Measurements from ENCODE around the gene MGME1. TPM values are rescaled to one million over a fixed set of nuclear protein-coding genes. Genes with fewer than 3 reads are reported as not detected.

MGME1 gene
- total RNA-seq, 1 experiment from 2014 or later, result 15.1 TPM

DNA sequence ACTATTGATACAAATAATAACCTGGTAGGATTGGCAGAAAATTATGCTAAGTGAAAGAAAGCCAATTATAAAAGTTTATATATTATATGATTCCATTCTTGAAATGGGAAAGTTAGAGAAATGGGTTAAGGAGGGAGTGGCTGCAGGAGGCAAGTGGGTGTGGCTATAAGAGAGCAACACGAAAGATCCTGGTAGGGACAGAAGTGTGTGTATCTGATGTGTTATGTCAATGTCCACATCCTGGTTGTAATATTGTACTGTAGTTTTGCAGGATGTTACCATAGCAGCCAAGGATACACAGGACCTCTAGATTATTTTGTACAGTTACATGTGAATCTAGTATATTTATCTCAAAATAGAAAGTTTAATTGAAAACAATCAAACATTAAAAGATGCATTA lies 47.0 kb upstream of the MGME1 start:
- POLR2A ChIA-PET (ENCODE audit: unreplicated experiment), result no interaction called here
- Histone ChIP-seq H3K4me2 (ENCODE audit: low read length) (no peak overlapping the region), H3K27ac (ENCODE audit: low read length) (no peak overlapping the region), H2AFZ (ENCODE audit: low read length) (no peak overlapping the region), H3K9ac (ENCODE audit: low read length) (no peak overlapping the region), H4K20me1 (ENCODE audit: low read length) (no peaks in the 10 kb centered on the region), H3K4me1 (ENCODE audit: insufficient read depth, low read length) (no peaks in the 10 kb centered on the region), H3K36me3 (ENCODE audit: low read depth, low read length) (no peaks in the 10 kb centered on the region), H3K27me3 (ENCODE audit: low read length) (no peaks in the 10 kb centered on the region), H3K79me2 (ENCODE audit: low read length) (no peaks in the 10 kb centered on the region), H3K4me3 (ENCODE audit: low read length) (no peak overlapping the region), H3F3A (ENCODE audit: low read length, unreplicated experiment) (no peaks in the 10 kb centered on the region), H3K9me3 (ENCODE audit: low read length) (no peaks in the 10 kb centered on the region), H3K9me2 (replicated peaks; ENCODE audit: low read length) (no peaks in the 10 kb centered on the region)
- intact Hi-C loops (cut with micrococcal nuclease), result no loop called here
- ATAC-seq (peak; percentile 38; the same call in 1 of the 2 replicates), DNase-seq (no peak)
- CTCF ChIA-PET, result no interaction called here
- TF ChIP-seq, protein P1, sequence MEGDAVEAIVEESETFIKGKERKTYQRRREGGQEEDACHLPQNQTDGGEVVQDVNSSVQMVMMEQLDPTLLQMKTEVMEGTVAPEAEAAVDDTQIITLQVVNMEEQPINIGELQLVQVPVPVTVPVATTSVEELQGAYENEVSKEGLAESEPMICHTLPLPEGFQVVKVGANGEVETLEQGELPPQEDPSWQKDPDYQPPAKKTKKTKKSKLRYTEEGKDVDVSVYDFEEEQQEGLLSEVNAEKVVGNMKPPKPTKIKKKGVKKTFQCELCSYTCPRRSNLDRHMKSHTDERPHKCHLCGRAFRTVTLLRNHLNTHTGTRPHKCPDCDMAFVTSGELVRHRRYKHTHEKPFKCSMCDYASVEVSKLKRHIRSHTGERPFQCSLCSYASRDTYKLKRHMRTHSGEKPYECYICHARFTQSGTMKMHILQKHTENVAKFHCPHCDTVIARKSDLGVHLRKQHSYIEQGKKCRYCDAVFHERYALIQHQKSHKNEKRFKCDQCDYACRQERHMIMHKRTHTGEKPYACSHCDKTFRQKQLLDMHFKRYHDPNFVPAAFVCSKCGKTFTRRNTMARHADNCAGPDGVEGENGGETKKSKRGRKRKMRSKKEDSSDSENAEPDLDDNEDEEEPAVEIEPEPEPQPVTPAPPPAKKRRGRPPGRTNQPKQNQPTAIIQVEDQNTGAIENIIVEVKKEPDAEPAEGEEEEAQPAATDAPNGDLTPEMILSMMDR (conservative IDR thresholded peaks at IDR 0.05; ENCODE audit: low read depth, low read length), result no peak
- TF ChIP-seq EZH2phosphoT487 (IDR thresholded peaks at IDR 0.05; ENCODE audit: borderline replicate concordance, low read length) (no peak), EZH2 (IDR thresholded peaks at IDR 0.05; ENCODE audit: low read length, unreplicated experiment) (no peak)
- no TSS peak for BruUV-seq (replicated peaks)

DNA sequence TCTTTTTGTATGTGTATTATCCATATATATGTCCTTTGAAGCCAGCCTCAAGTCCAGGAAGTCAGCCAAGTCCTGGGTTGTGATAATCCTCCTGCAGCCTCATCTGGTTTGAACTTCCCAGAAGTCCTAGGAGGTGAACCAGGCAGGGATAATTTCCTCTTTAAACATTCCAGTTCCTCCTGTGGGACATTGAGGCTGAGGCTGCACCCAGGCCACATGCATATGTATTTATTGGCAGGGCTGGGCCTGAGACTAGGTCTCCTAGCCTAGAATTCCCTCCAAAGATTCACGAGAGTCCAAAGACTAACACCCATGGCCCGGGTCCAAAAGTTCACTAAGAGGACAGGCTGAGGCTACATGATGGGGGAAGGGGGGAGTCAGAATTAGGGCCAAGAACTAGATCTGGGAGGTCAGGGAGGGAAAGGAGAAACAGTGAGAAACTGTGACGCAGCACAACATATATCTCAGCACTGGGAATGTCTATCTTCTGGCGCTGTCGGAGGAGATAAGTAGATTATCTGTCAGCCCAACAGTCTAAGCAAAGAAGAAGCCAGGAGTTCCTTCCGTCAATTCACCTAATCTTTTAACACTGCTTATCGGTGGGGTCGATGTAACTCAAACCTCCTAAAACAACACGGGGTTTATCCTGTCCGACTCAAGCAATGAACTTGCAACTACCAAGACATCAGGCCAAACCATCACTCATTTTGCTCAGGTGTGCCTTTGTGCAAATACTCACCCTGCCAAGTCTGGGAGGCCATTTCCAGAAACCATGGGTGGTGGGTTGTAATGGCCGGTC lies 43.5 kb upstream of the MGME1 start:
- Histone ChIP-seq H3K79me2 (ENCODE audit: low read length) (no peaks in the 10 kb centered on the region), H3K27me3 (ENCODE audit: low read length) (no peaks in the 10 kb centered on the region), H3K9me2 (replicated peaks; ENCODE audit: low read length) (no peaks in the 10 kb centered on the region), H2AFZ (ENCODE audit: low read length) (no peak overlapping the region), H3F3A (ENCODE audit: low read length, unreplicated experiment) (no peaks in the 10 kb centered on the region), H3K4me1 (ENCODE audit: insufficient read depth, low read length) (no peaks in the 10 kb centered on the region), H4K20me1 (ENCODE audit: low read length) (no peaks in the 10 kb centered on the region), H3K9me3 (ENCODE audit: low read length) (no peaks in the 10 kb centered on the region), H3K4me3 (ENCODE audit: low read length) (no peak overlapping the region), H3K27ac (ENCODE audit: low read length) (no peak overlapping the region), H3K9ac (ENCODE audit: low read length) (no peak overlapping the region), H3K4me2 (ENCODE audit: low read length) (no peak overlapping the region), H3K36me3 (ENCODE audit: low read depth, low read length) (no peaks in the 10 kb centered on the region)
- ATAC-seq, result no peak
- BruUV-seq (replicated peaks), result no TSS peak
- DNase-seq, result no peak
- POLR2A ChIA-PET (ENCODE audit: unreplicated experiment), result no interaction called here
- CTCF ChIA-PET, result no interaction called here
- TF ChIP-seq, protein P1 (conservative IDR thresholded peaks at IDR 0.05; ENCODE audit: low read depth, low read length), result no peak
- no peak for TF ChIP-seq EZH2phosphoT487 (IDR thresholded peaks at IDR 0.05; ENCODE audit: borderline replicate concordance, low read length)
- intact Hi-C loops (cut with micrococcal nuclease), result no loop called here

DNA sequence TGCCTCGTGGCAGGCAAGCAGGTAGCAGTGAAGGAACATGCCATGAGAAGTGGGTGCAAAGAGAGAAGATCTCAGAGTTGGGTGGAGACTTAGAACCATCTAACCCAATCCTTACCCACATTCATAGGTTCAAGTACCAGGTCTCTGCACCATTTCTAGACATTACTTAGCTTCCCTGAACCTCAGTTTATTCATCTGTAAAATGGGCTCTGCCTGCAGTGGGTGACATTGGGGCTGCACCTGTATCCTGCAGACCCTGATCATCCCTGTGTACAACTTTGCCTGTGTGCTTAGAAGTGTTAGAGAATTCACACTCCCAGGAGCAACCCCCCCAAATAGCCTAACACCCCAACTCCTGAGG lies 42.9 kb upstream of the MGME1 start:
- no peaks in the 10 kb centered on the region for H3K4me1 ChIP-seq (ENCODE audit: insufficient read depth, low read length)
- no peak for TF ChIP-seq EZH2phosphoT487 (IDR thresholded peaks at IDR 0.05; ENCODE audit: borderline replicate concordance, low read length)
- no peak for TF ChIP-seq EZH2 (IDR thresholded peaks at IDR 0.05; ENCODE audit: low read length, unreplicated experiment)
- TF ChIP-seq, protein P1 (conservative IDR thresholded peaks at IDR 0.05; ENCODE audit: low read depth, low read length), result no peak
- no peak overlapping the region for H3K4me2 ChIP-seq (ENCODE audit: low read length)
- H3K9me3 ChIP-seq (ENCODE audit: low read length), result no peaks in the 10 kb centered on the region
- BruUV-seq (replicated peaks), result no TSS peak
- ATAC-seq (no peak), DNase-seq (no peak)
- no peak overlapping the region for H3K9ac ChIP-seq (ENCODE audit: low read length)
- no peaks in the 10 kb centered on the region for H3K9me2 ChIP-seq (replicated peaks; ENCODE audit: low read length)
- POLR2A ChIA-PET (ENCODE audit: unreplicated experiment), result no interaction called here
- no peaks in the 10 kb centered on the region for H3K27me3 ChIP-seq (ENCODE audit: low read length)
- CTCF ChIA-PET, result no interaction called here
- H2AFZ ChIP-seq (ENCODE audit: low read length), result no peak overlapping the region
- intact Hi-C loops (cut with micrococcal nuclease), result no loop called here
- no peaks in the 10 kb centered on the region for H4K20me1 ChIP-seq (ENCODE audit: low read length)
- H3F3A ChIP-seq (ENCODE audit: low read length, unreplicated experiment), result no peaks in the 10 kb centered on the region
- H3K4me3 ChIP-seq (ENCODE audit: low read length), result no peak overlapping the region
- H3K36me3 ChIP-seq (ENCODE audit: low read depth, low read length), result no peaks in the 10 kb centered on the region
- H3K27ac ChIP-seq (ENCODE audit: low read length), result no peak overlapping the region
- no peaks in the 10 kb centered on the region for H3K79me2 ChIP-seq (ENCODE audit: low read length)
